ENCODE results near the gene GIPC3.
"Not testable (repeated sequence)": the region's sequence is repeated elsewhere in the genome, so short reads cannot be mapped to it uniquely, and the experiment has no call there.

The GIPC3 gene

DNA sequence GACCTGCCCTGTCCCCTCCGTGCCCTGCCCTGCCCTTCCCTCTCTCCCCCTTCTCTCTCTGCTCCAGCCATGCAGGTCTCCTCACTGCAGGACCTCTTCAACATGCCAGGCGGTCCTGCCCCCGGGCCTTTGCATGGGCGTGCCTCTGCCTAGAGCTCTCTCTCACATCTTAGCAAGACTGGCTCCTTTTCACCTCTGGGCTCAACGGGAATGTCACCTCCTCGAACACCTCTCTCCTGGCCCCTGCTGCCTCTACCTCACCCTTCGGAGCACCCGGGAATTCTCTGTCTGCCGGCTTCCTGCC, 33.5 kb upstream of the GIPC3 start:
- DNase-seq = no peak

DNA sequence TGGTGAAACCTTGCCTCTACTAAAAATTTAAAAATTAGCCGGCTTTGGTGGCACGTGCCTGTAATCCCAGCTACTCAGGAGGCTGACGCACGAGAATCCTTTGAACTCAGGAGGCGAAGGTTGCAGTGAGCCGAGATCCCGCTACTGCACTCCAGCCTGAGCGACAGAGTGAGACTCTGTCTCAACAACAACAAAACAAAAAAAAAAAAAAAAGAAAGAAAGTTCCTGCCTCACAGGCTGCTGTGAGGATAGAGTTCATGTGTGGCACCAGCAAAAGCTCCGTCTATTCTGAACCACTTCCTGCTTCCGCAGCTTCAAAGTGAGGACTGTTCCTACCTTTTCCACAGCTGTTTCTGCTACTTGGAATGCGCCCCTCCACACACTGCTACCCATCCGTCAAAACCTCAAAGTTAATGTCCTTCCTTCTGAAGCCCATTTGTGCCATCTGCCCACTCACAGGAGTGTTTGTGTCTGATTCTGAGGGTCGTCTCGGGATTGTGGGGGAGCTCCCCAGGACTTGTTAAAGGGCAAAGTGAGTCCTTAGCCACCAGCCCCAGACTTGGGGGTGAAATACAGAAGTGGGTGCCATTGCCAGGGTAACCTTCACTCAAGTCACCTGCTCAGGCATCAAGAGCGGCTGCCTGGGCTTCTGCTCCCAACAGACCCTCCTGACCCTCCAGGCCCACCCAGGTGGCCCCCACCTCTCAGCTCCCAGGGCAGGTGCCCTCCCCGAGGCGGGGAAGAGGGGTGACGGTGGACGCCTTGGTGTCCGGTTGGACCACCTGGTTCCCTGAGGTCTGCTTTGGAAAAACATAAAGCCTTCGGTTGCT, 30.8 kb upstream of the GIPC3 start:
- DNase-seq = no peak

DNA sequence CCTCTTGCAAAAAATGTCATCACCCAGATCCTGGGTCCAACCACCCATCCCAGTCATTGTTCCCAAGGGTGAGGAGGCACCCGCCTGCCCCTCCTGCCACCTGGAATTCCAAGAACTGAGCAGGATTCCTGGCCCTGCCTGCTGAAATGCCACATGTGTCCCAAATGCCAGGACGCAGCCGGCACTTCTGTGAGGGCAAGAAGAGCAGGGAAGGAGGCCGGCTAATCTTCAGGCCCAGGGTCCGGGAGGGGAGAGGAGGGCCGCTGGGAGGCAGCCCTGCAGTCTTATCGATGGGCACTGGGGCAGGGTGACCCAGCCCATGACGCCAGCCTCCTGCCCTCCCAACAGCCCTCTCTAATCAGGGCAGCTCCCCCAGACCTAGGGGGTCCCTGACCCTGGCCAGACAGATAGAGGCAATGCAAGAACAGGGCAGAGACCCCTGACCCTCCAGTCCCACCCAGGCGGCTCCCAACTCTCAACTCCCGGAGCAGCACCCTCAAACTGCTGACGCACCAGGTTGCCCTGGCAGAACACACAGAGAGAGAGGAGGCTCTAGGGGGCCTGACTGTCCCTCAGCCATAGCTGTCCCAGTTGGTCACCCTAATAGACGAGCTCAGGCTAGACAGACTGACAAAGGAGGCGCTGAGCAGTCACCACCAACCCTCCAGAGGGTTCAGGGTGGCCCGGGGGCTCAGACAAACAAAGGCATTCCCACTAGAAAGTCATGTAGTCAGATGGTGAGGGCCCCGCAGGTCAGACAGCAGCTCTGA, 29.4 kb upstream of the GIPC3 start:
- no peak for DNase-seq

DNA sequence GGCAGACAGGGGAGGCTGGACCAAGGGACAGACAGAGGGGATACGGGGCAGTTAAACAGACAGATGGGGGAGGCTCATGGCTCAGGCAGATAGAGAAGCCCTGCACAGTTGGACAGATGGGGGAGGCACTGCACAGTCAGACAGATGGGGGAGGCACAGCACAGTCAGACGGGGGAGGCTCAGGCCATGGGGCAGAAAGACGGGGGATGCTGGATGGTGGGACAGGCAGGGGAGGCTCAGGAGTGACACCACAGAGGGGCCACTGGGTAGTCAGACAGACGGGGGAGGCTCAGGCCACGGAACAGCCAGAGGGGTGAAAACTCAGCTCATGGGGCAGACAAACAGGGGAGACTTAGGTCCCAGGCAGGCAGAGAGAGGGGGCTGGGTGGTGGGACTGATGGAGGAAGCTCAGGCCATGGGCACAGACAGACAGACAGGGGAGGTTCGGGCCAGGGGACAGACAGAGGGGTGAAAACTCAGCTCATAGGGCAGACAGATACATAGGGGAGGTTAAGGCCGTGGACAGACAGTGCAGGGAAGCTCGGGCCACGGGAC, 28.8 kb upstream of the GIPC3 start:
- DNase-seq = no peak

DNA sequence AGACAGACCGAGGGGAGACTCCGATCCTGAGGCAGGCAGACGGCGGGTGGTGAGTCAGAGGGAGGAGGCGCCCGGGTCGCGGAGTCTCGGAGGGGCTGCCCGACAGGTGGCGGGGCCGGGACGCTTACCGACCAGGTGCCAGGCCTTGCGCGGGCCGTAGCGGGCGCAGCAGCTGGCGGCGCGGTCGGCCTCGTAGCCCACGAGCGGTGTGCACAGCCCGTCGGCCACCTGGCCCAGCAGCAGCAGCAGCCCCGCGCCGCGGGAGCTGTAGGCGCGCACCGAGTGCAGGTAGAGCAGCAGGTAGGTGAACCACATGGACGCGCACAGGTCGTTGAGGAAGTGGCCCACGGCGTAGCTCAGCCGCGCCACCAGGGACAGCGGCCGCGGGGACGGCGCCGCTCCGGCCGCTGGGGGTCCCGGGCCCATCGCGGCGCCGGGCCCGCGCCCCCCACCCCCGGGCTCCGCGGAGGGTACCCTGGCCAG, 28.3 kb upstream of the GIPC3 start:
- DNase-seq = no peak

DNA sequence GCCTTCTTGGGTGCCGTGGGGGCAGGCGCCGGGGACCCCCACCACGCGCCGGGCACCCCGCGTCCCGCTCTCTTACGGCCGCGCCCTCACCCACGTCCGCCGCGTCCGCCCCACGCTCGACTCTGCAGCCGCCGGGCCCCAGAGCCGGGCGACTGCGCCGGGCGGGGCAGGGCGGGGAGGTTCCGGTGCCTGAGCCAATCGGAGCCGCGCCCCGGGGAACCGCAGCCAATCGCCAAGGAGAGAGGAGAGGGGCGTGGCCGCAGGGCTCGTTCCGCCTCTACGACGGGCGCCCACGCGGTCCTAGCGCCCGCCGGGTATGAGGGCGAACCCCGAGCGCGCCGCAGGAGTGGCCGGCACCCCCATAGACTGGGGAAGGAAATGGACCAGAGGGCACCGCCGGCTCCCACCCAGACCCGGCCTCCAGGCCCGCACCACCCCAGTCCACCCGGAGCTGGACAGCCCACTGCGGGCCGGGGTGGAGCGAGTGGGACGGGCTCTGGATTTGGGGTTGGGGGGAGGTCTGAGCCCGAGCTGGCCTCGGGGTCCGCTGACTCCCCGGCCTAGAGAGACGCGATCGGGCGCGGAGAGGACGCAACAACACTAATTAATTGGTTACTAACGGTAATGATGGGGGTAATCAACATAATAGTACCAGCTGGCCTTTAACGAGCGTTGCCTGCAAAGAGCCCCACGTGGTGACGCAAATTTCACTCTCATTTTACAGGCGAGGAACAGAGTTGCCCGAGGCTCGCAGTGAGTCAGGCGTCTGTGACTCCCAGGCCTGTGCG, 27.6 kb upstream of the GIPC3 start, which contains the start of gene MFSD12:
MFSD12 (minus strand) TSS at position 126 of the 788 bp plus-strand sequence. CDS start 183 bp downstream, outside the sequence.
- peak in 1 of 2 experiments; percentile 54 for DNase-seq

DNA sequence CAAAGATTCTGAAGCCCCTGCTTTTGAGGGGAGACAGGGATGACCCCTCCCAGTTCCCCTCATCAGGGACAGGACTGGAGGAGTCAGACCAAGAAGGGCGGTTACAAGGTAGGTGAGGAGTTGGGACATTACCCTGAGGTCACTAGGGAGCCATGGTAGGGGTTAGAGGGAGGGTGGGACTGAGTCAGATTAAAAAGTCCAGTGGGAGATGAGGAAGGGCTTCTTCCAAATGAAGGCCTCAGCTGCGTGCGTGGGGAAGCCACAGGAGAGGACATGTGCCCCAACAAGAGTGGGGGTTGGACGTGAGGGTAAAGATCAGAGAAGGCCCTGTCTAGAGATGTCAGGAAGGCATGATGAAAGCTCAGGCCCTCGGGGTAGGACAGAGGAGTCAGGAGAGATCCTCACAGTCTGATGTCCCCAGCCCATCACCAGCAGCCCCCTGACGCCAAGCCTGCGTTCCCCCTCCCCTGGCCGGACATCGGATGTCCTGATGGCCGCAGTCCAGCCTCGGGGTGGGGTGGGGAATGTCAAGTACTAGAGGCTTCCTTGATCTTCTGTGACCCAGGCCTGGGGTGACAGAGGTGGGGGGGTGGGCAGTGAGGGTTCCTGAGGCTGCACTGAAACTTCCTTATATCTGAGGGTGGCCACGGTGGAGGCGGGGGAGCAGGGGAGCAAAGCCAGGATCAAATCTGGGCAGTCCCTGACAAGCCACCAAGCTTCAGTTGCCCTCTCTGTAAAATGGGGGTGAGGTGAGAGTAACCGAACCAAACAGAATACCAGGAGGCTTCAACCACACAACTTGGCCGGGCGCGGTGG, 21.4 kb upstream of the GIPC3 start:
- no peak for DNase-seq

DNA sequence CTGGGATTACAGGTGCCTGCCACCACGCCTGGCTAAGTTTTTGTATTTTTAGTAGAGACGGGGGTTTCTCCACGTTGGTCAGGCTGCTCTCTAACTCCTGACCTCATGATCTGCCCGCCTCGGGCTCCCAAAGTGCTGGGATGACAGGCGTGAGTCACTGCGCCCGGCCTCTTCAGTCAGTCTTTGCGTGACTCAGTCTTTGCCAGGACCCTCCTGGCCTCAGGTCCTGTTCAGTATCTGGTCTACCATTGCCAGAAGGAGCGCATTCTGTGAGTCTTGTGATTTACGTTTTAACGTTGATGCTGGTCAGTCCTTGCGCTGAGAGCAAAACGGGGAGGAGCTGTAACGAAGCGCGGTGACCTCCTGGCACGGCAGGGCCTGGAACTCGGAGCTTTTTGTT, 20.1 kb upstream of the GIPC3 start:
- no peak for DNase-seq

DNA sequence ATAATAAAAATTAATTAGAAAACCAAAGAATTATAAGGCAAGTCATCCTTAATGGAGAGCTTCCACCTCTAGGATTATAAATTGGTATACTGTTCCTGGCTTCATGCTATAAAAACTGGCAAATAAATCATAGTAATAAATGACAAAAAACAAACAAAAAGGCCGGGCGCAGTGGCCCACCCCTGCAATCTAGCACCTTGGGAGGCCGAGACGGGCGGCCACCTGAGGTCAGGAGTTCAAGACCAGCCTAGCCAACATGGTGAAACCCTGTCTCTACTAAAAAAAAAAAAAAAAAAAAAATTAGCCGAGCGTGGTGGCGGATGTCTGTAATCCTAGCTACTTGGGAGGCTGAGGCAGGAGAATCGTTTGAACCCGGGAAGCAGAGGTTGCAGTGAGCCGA, 15.2 kb upstream of the GIPC3 start:
- not testable (repeated sequence) for DNase-seq

DNA sequence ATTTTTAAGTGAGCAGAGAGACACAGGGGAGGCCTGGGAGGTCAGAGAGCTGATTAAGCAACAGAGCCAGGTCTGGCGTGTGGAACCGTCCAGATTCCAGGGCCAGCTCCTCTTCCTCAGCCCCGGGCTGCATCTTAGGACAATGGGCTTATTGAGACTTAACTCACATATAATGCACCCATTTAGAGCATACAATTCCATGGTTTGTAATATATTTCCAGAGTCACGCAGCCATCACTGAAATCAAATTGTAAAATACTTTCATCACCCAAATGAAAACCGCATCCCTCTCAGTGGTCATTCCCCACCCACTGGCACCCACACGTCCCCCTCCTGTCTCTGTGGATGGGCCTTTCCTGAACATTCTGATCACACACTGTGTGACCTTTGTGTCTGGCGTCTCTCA, 14.7 kb upstream of the GIPC3 start:
- no peak for DNase-seq

DNA sequence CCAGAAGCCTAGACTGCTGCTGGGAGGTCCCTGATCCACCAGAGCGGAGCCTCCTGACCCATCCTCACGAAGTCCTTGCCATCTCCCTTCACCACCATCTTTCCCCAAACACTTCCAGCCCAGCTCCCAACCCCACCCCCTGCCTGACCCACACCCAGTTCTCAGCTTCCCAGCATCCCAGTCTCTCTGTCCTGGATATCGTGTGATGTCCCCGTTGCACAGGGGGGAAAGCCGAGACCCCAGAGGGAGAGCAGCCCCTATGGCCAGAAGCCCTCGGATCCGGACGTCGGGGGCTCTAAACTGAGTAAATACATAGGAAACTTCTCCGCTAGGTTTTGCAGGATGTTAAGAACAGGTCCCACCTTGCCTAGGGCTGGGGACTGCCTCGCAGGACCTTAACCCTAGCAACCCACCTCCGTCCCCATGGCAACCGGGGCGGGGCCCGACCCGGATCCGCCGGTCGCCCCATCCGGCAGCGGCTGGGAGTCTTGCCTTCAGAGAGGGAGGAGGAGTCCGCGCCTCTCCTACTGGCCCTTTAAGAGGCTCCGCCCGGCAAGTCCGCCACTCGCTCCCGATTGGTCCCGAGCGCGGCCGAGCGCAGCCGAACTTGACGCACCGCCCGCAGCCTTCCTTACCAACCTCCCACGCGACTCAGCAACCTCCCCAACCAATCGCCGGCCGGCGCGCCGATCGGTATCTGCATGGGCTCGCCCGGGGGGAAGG, 13.0 kb upstream of the GIPC3 start:
- peak; percentile 69 to 87 for DNase-seq

DNA sequence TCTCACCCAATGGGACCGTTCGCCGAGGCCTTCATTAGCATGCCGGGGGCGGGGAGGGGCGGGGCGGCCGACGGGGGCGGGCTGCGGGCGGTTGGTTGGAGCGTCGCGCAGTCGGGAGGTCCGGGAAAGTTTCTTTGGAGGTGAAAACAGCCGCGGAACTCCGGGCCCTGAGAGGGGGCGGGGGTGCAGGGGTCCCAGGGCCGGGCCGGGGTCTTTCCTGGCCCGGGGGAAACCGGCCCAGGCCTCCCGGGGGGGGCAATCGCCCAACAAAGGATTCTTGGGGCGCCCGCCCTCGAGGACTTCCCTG, 12.5 kb upstream of the GIPC3 start, which contains the start of gene HMG20B:
HMG20B (plus strand) TSS at position 90 of the 307 bp plus-strand sequence. CDS start 366 bp downstream, outside the sequence.
- no peak for DNase-seq

DNA sequence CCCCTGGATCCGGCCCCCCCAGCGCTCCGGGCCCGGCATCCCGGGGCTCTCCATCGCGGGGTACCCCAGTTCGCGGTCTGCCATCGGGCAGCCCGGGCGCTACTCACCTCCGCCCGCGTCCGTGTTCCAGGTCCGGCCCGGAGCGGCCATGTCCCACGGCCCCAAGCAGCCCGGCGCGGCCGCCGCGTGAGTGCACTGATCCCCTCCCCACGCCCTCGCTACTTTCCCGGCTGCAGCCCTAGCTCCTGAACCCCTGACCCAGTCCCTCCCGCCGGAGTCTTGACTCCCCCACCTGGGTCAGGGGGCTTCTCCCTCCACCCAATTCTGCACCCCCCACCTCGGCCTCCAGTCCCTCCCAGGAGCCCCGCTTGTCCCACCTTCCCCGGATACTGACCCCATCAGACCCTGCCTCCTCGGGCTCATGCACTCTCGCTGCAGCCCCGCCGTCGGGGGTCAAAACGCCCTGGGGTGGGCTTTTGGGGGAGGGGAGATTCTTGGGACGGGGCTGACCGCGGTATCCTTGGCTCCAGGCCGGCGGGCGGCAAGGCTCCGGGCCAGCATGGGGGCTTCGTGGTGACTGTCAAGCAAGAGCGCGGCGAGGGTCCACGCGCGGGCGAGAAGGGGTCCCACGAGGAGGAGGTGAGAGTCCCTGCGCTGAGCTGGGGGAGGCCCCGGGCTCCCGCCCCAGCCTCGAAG, 12.0 kb upstream of the GIPC3 start:
- no peak for DNase-seq

DNA sequence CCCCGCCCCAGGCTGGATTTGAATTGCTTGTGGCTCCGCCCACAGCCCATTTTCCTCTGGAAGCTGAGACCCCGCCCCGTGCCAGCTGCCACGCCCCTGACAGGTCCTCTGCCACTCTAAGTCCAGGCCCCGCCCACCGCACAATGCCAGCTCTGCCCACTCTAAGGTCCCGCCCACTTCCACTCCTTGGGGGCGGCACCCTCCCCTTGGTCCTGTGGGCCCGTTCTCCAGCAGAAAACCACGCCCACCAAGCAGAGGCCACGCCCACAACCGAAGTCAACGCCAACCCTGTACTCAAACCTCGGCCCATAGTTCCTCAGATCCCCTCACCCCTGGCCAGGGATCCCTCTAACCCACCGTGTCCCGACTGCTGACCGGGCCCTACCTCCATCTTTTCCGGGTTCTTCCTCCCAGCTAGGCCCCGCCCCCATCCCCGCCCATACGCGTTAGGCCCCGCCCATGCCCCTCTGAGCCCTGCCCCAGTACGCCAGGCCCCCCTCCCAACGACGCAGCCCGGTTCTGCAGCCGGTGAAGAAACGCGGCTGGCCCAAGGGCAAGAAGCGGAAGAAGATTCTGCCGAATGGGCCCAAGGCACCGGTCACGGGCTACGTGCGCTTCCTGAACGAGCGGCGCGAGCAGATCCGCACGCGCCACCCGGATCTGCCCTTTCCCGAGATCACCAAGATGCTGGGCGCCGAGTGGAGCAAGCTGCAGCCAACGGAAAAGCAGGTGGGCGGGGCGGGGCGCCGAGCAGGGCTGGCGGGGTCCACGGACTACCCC, 11.2 kb upstream of the GIPC3 start:
- DNase-seq = no peak

DNA sequence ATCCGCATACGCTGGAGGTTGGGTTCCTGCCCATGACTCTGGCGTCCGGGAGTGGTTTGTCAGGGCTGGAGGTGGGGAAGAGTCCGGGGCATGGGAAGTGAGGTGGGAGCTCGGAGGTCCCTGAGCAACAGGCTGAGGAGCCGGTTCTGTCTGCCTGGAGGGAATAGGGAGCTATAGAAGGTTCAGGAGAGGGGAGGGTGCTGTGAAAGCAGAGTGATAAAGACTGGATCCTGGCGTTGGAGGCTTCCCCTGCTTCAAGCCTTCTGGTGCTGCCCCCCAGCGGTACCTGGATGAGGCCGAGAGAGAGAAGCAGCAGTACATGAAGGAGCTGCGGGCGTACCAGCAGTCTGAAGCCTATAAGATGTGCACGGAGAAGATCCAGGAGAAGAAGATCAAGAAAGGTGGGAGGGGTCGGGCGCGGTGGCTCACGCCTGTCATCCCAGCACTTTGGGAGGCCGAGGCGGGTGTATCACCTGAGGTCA, 10.0 kb upstream of the GIPC3 start:
- DNase-seq = no peak

DNA sequence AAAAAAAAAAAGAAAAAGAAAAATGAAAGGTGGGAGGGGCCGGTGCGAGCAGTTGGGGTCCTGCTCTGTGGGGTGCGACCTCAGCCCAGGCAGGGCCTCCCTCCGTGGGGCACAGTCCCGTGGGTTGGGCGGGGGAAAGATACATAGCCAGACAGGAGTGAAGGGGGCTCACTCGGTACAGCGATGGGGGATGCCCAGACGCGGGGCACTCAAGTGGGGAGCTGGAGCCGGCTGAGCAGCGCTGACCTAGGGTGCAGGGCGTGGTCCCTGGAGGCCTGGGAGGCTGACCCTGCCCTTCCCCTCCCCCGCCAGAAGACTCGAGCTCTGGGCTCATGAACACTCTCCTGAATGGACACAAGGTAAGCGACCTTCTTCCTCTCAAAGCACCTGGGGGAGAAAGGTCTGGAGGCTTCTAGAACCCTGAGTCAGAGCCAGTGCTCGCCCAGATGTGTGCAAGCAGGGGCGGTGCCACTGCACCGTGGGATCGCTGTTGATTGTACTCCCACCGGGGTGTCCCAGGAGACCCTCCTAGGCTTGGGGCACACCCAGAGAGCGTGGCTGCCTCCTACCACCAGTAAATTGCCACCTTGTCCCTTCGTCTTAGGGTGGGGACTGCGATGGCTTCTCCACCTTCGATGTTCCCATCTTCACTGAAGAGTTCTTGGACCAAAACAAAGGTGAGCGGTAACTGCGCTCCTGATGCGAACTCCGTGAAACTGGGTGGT, 9.2 kb upstream of the GIPC3 start:
- no peak for DNase-seq

DNA sequence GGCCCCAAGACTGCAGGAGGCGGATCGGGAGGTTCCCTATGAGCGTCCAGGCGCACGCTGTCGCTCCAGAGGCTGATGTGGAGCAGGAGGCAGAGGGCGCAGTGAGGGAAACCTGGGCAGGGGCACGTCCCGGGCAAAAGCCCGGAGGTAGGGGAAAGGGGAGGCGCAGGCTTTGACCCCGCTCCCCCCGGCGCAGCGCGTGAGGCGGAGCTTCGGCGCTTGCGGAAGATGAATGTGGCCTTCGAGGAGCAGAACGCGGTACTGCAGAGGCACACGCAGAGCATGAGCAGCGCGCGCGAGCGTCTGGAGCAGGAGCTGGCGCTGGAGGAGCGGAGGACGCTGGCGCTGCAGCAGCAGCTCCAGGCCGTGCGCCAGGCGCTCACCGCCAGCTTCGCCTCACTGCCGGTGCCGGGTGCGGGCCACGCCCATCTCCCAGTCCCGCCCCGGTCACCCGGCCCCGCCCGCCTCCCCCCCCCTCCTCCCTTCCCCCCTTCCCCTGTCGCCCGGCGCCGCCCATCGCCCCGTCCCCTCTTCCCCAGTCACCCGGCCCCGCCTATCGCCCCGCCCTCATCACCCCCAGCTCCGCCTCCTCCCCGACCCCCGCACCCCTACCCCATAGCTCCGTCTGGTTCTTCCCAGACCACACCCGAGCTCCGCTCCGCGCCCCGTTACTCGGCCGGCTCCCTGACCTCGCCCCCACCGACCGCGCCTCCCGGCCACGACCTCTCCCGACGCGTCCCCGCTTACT, 8.4 kb upstream of the GIPC3 start:
- no peak for DNase-seq

DNA sequence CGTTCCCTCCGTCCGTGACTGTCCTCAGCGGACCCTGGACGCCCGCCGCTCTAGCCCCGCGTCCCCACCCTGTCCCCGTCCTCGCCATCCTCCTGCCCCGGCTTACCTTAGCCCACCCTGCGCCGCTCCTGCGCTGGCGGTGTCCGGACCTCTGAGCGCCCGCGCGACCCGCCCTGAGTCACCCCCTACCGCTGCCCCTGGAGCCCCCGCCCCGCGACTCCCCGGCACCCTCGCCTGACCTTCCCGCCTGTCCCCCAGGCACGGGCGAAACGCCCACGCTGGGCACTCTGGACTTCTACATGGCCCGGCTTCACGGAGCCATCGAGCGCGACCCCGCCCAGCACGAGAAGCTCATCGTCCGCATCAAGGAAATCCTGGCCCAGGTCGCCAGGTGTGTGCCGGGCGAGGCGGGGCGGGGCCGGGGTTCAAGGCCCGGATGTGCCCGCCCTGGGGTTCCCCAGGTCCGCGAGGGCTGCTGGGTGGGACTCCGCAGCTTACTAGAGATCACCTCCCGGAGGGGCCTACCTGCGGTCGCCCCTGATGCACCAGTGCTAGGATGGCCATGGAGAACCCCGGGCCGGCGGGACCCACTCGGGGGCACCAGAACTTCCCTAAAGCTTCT, 7.4 kb upstream of the GIPC3 start:
- DNase-seq = no peak
